ENCODE measurements around the gene OMA1.

OMA1 gene

GRCh38 chr1:58469476-58469875 is 77.0 kb downstream of the OMA1 start:
- Mint-ChIP-seq H3K9me3 (no peaks in the 10 kb centered on the region), H3K27ac (no peak overlapping the region)

GRCh38 chr1:58469016-58469415 is 77.5 kb downstream of the OMA1 start:
- ATAC-seq, result no peak
- Mint-ChIP-seq H3K36me3 (ENCODE audit: low read depth) (peaks cover 2% of the 10 kb centered on the region), H3K9me3 (no peaks in the 10 kb centered on the region), H3K4me3 (no peak overlapping the region), H3K27ac (no peak overlapping the region), H3K4me1 (no peaks in the 10 kb centered on the region), H3K27me3 (no peaks in the 10 kb centered on the region)
- DNase-seq, result no peak

More at GRCh38 chr1:58469476-58469875, 77.0 kb downstream of the OMA1 start:
- H3K36me3 Mint-ChIP-seq (ENCODE audit: low read depth), result peaks cover 2% of the 10 kb centered on the region
- no peak overlapping the region for H3K4me3 Mint-ChIP-seq
- ATAC-seq (no peak), DNase-seq (no peak)
- H3K27me3 Mint-ChIP-seq, result no peaks in the 10 kb centered on the region
- H3K4me1 Mint-ChIP-seq, result no peaks in the 10 kb centered on the region

- ATAC-seq, result no peak
- Mint-ChIP-seq H3K27ac (no peak overlapping the region), H3K27me3 (no peaks in the 10 kb centered on the region), H3K4me3 (no peak overlapping the region), H3K4me1 (no peaks in the 10 kb centered on the region), H3K36me3 (ENCODE audit: low read depth) (peaks cover 2% of the 10 kb centered on the region), H3K9me3 (no peaks in the 10 kb centered on the region)
- DNase-seq, result no peak
Observed at GRCh38 chr1:58468612-58469011, 77.9 kb downstream of the OMA1 start.

- DNase-seq, result no peak
- no peaks in the 10 kb centered on the region for H3K27me3 Mint-ChIP-seq
- no peak for ATAC-seq
Observed at GRCh38 chr1:58466630-58467241, 79.8 kb downstream of the OMA1 start.

GRCh38 chr1:58465825-58466629 is 80.5 kb downstream of the OMA1 start:
- ATAC-seq, result no peak
- no peaks in the 10 kb centered on the region for H3K27me3 Mint-ChIP-seq
- no peak for DNase-seq
- peaks cover 2% of the 10 kb centered on the region for H3K36me3 Mint-ChIP-seq (ENCODE audit: low read depth)
- no peak overlapping the region for H3K27ac Mint-ChIP-seq
- H3K9me3 Mint-ChIP-seq, result no peaks in the 10 kb centered on the region
- H3K4me3 Mint-ChIP-seq, result no peak overlapping the region
- H3K4me1 Mint-ChIP-seq, result no peaks in the 10 kb centered on the region

More at GRCh38 chr1:58466630-58467241, 79.8 kb downstream of the OMA1 start:
- peaks cover 2% of the 10 kb centered on the region for H3K36me3 Mint-ChIP-seq (ENCODE audit: low read depth)
- no peak overlapping the region for H3K4me3 Mint-ChIP-seq
- H3K4me1 Mint-ChIP-seq, result no peaks in the 10 kb centered on the region
- H3K9me3 Mint-ChIP-seq, result no peaks in the 10 kb centered on the region
- no peak overlapping the region for H3K27ac Mint-ChIP-seq

GRCh38 chr1:58465176-58465575 is 81.3 kb downstream of the OMA1 start:
- no peak for DNase-seq
- no peak for ATAC-seq
- Mint-ChIP-seq H3K36me3 (ENCODE audit: low read depth) (peaks cover 2% of the 10 kb centered on the region), H3K27me3 (no peaks in the 10 kb centered on the region), H3K4me1 (no peaks in the 10 kb centered on the region), H3K9me3 (no peaks in the 10 kb centered on the region), H3K4me3 (no peak overlapping the region), H3K27ac (no peak overlapping the region)

GRCh38 chr1:58460469-58460868 is 86.1 kb downstream of the OMA1 start:
- H3K4me1 Mint-ChIP-seq, result no peaks in the 10 kb centered on the region
- no peak overlapping the region for H3K4me3 Mint-ChIP-seq
- no peaks in the 10 kb centered on the region for H3K36me3 Mint-ChIP-seq (ENCODE audit: low read depth)
- ATAC-seq, result no peak
- H3K27ac Mint-ChIP-seq, result no peak overlapping the region
- no peaks in the 10 kb centered on the region for H3K9me3 Mint-ChIP-seq
- peak; percentile 4 for DNase-seq
- H3K27me3 Mint-ChIP-seq, result no peaks in the 10 kb centered on the region

GRCh38 chr1:58459911-58460310 is 86.6 kb downstream of the OMA1 start:
- H3K27ac Mint-ChIP-seq, result no peak overlapping the region
- no peak for ATAC-seq
- H3K36me3 Mint-ChIP-seq (ENCODE audit: low read depth), result no peaks in the 10 kb centered on the region

GRCh38 chr1:58457023-58457635 is 89.4 kb downstream of the OMA1 start:
- no peaks in the 10 kb centered on the region for H3K9me3 Mint-ChIP-seq
- no peak overlapping the region for H3K4me3 Mint-ChIP-seq

More at GRCh38 chr1:58459911-58460310, 86.6 kb downstream of the OMA1 start:
- no peaks in the 10 kb centered on the region for H3K27me3 Mint-ChIP-seq
- no peaks in the 10 kb centered on the region for H3K4me1 Mint-ChIP-seq
- H3K4me3 Mint-ChIP-seq, result no peak overlapping the region
- no peaks in the 10 kb centered on the region for H3K9me3 Mint-ChIP-seq
- no peak for DNase-seq

GRCh38 chr1:58456470-58456869 is 90.1 kb downstream of the OMA1 start:
- Mint-ChIP-seq H3K9me3 (no peaks in the 10 kb centered on the region), H3K4me3 (no peak overlapping the region), H3K27ac (no peak overlapping the region), H3K36me3 (ENCODE audit: low read depth) (no peaks in the 10 kb centered on the region), H3K27me3 (no peaks in the 10 kb centered on the region), H3K4me1 (no peaks in the 10 kb centered on the region)
- DNase-seq (no peak), ATAC-seq (no peak)

More at GRCh38 chr1:58457023-58457635, 89.4 kb downstream of the OMA1 start:
- Mint-ChIP-seq H3K36me3 (ENCODE audit: low read depth) (no peaks in the 10 kb centered on the region), H3K27me3 (no peaks in the 10 kb centered on the region), H3K27ac (no peak overlapping the region), H3K4me1 (no peaks in the 10 kb centered on the region)
- no peak for ATAC-seq
- DNase-seq, result no peak

- Mint-ChIP-seq H3K4me3 (no peak overlapping the region), H3K9me3 (no peaks in the 10 kb centered on the region), H3K4me1 (no peaks in the 10 kb centered on the region), H3K36me3 (ENCODE audit: low read depth) (no peaks in the 10 kb centered on the region), H3K27ac (no peak overlapping the region), H3K27me3 (no peaks in the 10 kb centered on the region)
- ATAC-seq, result no peak
- DNase-seq, result no peak
Observed at GRCh38 chr1:58454807-58455206, 91.7 kb downstream of the OMA1 start.

- Mint-ChIP-seq H3K27ac (no peak overlapping the region), H3K9me3 (no peaks in the 10 kb centered on the region), H3K4me1 (no peaks in the 10 kb centered on the region), H3K36me3 (ENCODE audit: low read depth) (no peaks in the 10 kb centered on the region), H3K4me3 (no peak overlapping the region), H3K27me3 (no peaks in the 10 kb centered on the region)
- DNase-seq (no peak), ATAC-seq (no peak)
Observed at GRCh38 chr1:58454385-58454784, 92.1 kb downstream of the OMA1 start.

- H3K4me3 Mint-ChIP-seq, result no peak overlapping the region
- H3K9me3 Mint-ChIP-seq, result no peaks in the 10 kb centered on the region
- H3K36me3 Mint-ChIP-seq (ENCODE audit: low read depth), result no peaks in the 10 kb centered on the region
- ATAC-seq (no peak), DNase-seq (no peak)
- H3K27me3 Mint-ChIP-seq, result no peaks in the 10 kb centered on the region
- H3K27ac Mint-ChIP-seq, result no peak overlapping the region
- H3K4me1 Mint-ChIP-seq, result no peaks in the 10 kb centered on the region
Observed at GRCh38 chr1:58451560-58452191, 94.8 kb downstream of the OMA1 start.

GRCh38 chr1:58447886-58448285 is 98.6 kb downstream of the OMA1 start:
- Mint-ChIP-seq H3K4me3 (no peak overlapping the region), H3K36me3 (ENCODE audit: low read depth) (no peaks in the 10 kb centered on the region), H3K27ac (no peak overlapping the region), H3K27me3 (no peaks in the 10 kb centered on the region), H3K4me1 (no peaks in the 10 kb centered on the region), H3K9me3 (no peaks in the 10 kb centered on the region)
- ATAC-seq, result no peak
- DNase-seq, result no peak

GRCh38 chr1:58447042-58447441 is 99.5 kb downstream of the OMA1 start:
- Mint-ChIP-seq H3K27me3 (no peaks in the 10 kb centered on the region), H3K36me3 (ENCODE audit: low read depth) (no peaks in the 10 kb centered on the region), H3K4me3 (no peak overlapping the region), H3K4me1 (no peaks in the 10 kb centered on the region), H3K9me3 (no peaks in the 10 kb centered on the region), H3K27ac (no peak overlapping the region)
- ATAC-seq (no peak), DNase-seq (no peak)
